ENCODE measurements around the gene RAF1.

The RAF1 gene

DNA sequence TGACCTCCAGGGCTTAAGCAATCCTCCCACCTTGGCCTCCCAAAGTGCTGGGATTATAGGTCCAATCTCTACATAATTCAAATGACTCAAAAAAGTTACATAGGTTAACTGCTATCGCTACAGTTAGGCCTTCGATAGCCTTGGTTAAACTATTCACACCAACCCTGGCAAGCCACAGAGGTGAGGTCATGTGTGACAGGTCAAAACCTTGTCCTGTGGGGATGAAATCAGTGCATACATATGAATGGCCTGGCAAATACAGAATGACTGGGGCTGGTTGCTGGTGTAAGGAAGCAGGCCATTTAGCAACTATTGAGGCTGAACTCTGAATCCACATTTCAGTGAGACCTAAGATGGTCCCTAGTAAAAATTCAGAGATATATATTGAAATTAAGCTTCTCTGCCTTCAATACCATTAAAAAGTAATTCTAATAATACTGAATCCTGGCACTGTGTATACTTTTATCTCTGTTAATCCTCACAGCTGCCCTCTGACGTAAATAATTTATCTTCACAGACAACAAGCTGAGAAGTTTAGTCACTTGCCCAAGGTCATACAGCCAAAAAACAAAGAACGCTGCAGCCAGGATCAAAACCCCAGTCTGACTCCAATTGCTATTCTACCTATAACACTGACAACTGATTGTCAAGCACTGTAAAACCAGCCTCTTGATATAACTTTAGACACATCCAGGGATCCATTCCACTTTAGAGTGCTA, 71.8 kb downstream of the RAF1 start:
- DNase-seq (ENCODE audit: low spot score): no peak
- in situ Hi-C loops (cut with MboI; ENCODE audit: low pct_unique_long_range_greater_than_20kb, low sequenced_read_pairs, unreplicated experiment): no loop called here
- TF ChIP-seq, protein P1, sequence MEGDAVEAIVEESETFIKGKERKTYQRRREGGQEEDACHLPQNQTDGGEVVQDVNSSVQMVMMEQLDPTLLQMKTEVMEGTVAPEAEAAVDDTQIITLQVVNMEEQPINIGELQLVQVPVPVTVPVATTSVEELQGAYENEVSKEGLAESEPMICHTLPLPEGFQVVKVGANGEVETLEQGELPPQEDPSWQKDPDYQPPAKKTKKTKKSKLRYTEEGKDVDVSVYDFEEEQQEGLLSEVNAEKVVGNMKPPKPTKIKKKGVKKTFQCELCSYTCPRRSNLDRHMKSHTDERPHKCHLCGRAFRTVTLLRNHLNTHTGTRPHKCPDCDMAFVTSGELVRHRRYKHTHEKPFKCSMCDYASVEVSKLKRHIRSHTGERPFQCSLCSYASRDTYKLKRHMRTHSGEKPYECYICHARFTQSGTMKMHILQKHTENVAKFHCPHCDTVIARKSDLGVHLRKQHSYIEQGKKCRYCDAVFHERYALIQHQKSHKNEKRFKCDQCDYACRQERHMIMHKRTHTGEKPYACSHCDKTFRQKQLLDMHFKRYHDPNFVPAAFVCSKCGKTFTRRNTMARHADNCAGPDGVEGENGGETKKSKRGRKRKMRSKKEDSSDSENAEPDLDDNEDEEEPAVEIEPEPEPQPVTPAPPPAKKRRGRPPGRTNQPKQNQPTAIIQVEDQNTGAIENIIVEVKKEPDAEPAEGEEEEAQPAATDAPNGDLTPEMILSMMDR (IDR thresholded peaks at IDR 0.05; ENCODE audit: extremely low read depth, insufficient read depth, missing control alignments): no peak

- in situ Hi-C loops (cut with MboI; ENCODE audit: low pct_unique_long_range_greater_than_20kb, low sequenced_read_pairs, unreplicated experiment): no loop called here
- DNase-seq (ENCODE audit: low spot score): no peak
- TF ChIP-seq, protein P1 (IDR thresholded peaks at IDR 0.05; ENCODE audit: extremely low read depth, insufficient read depth, missing control alignments): no peak
These were observed 72.5 kb downstream of the RAF1 start for GRCh38 chr3:12591456-12591855.

DNA sequence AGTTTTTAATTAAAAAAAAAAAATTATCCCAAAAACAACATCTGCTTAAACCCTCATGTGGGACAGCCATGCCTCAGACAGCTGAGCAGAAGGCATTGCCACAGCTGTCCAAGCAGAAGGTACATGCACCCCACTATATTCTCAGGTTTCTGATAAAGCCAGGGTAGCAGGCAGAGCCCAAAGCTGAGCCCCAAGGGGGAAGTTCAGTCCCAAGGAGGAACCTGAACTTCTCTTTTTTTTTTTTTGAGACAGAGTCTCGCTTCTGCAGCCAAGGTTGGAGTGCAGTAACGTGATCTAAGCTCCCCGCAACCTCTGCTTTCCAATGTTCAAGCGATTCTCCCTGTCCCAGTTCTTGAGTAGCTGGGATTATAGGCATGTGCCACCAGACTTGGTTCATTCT, 73.8 kb downstream of the RAF1 start:
- no peak for DNase-seq (ENCODE audit: low spot score)
- TF ChIP-seq, protein P1 (IDR thresholded peaks at IDR 0.05; ENCODE audit: extremely low read depth, insufficient read depth, missing control alignments): no peak
- in situ Hi-C loops (cut with MboI; ENCODE audit: low pct_unique_long_range_greater_than_20kb, low sequenced_read_pairs, unreplicated experiment): no loop called here

DNA sequence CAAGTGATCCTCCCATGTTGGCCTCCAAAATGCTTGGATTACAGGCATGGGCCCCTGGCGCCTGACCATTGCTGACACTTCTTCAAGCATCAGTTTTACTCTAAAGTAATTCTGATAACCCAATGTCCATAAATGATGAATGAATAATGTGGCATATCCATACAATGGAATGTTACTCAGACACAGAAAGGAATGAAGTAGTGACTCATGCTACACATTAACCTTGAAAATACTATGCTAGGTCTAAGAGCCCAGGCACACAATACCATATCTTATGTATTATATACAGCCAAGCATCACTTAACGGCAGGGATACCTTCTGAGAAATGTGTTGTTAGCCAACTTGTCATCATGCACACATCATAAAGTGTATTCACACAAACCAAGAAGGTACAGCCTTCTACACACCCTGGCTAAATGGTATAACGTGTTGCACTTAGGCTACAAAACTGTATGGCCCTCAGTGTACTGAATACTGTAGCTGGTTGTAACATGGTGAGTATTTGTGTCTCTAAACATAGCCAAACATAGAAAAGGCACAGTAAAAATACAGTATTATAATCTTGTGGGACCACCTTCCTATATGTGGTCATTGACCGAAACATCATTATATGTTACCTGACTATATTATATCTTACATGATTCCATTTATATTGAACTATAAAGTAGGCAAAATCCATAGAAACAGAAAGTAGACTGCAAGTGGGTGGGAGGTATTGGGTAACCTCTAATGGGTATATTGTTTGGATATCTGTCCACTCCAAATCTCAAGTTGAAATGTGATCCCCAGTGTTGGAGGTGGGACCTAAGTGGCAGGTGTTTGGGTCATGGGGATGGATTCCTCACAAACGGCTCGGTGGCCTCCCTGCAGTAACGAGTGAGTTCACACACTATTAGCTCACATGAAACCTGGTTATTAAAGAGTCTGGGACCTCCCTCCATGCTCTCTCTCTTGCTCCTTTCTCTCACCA, 75.6 kb downstream of the RAF1 start:
- TF ChIP-seq, protein P1 (IDR thresholded peaks at IDR 0.05; ENCODE audit: extremely low read depth, insufficient read depth, missing control alignments): no peak
- DNase-seq (ENCODE audit: low spot score): no peak
- in situ Hi-C loops (cut with MboI; ENCODE audit: low pct_unique_long_range_greater_than_20kb, low sequenced_read_pairs, unreplicated experiment): no loop called here

- in situ Hi-C loops (cut with MboI; ENCODE audit: low pct_unique_long_range_greater_than_20kb, low sequenced_read_pairs, unreplicated experiment): no loop called here
- DNase-seq (ENCODE audit: low spot score): no peak
These were observed 77.5 kb downstream of the RAF1 start for GRCh38 chr3:12586403-12586802.

DNA sequence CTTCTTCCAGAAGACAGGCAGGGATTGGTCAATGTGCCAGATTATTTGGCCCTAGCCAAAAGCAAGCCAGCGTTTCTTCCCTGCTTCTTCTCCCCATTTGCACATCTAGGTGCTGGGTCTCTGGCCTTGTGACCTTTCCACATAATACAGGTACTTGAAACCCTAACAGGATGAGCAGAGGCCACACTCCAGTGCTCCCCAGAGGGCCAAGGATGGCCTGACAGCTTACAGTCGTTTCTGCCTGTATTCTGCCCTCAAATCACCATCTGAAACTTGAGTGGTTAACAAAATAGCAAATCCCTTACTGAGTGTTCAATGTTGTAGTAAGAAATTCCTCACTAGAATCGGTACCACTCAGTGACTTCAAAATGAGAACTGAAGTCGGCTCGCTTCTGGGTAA, 77.9 kb downstream of the RAF1 start:
- in situ Hi-C loops (cut with MboI; ENCODE audit: low pct_unique_long_range_greater_than_20kb, low sequenced_read_pairs, unreplicated experiment): no loop called here
- DNase-seq (ENCODE audit: low spot score): peak; percentile 24
- TF ChIP-seq, protein P1 (IDR thresholded peaks at IDR 0.05; ENCODE audit: extremely low read depth, insufficient read depth, missing control alignments): no peak

More at GRCh38 chr3:12586403-12586802, 77.5 kb downstream of the RAF1 start:
- TF ChIP-seq, protein P1 (IDR thresholded peaks at IDR 0.05; ENCODE audit: extremely low read depth, insufficient read depth, missing control alignments): no peak

All from GM13977 (cell line).